Adrenal gland (tissue), 12 donors: ENCODE measurements around the gene TMEM116. TPM values are rescaled to one million over a fixed set of nuclear protein-coding genes. Genes with fewer than 3 reads are reported as not detected.

Source experiments
- DNase-seq, 7 donors: peaks; one replicate each; pipeline ENCODE4 v3.0.0-alpha.2; 2019 to 2020
- H3K27ac ChIP-seq, 5 donors: fragments of 200-600 bp; sonication (generic) in 4 of 5; 1 replicate in 3 of 5; 2 replicates in 2 of 5; pipeline versions ENCODE4 v1.5.1 to v1.8.0; 2016 to 2020; ENCODE audit warnings: mild to moderate bottlenecking in 1 of 5
- H3K27me3 ChIP-seq: fragments of 200-600 bp; 2 replicates; pipeline ENCODE4 v1.8.0; 2021
- H3K36me3 ChIP-seq, 2 donors: fragments of 200-600 bp; replicated peaks in 1 of 2; 1 replicate in 1 of 2; 2 replicates in 1 of 2; pipeline versions ENCODE4 v1.5.1 to v1.8.0; 2018 to 2022
- H3K4me1 ChIP-seq, 2 donors: fragments of 200-600 bp; replicated peaks in 1 of 2; 1 replicate in 1 of 2; 2 replicates in 1 of 2; pipeline versions ENCODE4 v1.5.1 to v1.8.0; 2018 to 2021
- H3K4me3 ChIP-seq, 4 donors: fragments of 200-600 bp; sonication (generic) in 3 of 4; one replicate each; pipeline ENCODE4 v1.5.1; 2016 to 2018
- H3K9me3 ChIP-seq, 3 donors: fragments of 200-600 bp; sonication (generic) in 1 of 3; replicated peaks in 1 of 3; 1 replicate in 2 of 3; 2 replicates in 1 of 3; pipeline versions ENCODE4 v1.5.1 to v1.8.0; 2016 to 2021
- POLR2A ChIP-seq, 2 donors: fragments of 450-650 bp; IDR thresholded peaks; one replicate each; pipeline ENCODE4 v1.6.1; 2017; ENCODE audit warnings: antibody characterized with exemption in 2 of 2, mild to moderate bottlenecking in 2 of 2, moderate library complexity in 1 of 2
- WGBS, 4 donors: extraction: QIAGEN DNeasy Blood & Tissue Kit in 2 of 4; methylation state at CpG; one replicate each; pipeline versions ENCODE4 v1.1.5 to v1.1.7; 2013 to 2017; 5-methylcytosine and 5-hydroxymethylcytosine counted together
- intact Hi-C, 2 donors: fragments of 100-400 bp; cut with DNase I; formaldehyde crosslinking; loops; one replicate each; pipeline versions ENCODE4 v1.14.1 to v1.15.0; 2022 to 2023
- polyA plus RNA-seq, 3 donors: library from polyadenylated mRNA; stranded (reverse); fragments of 200-250 nt in 2 of 3; fragments of 350-450 nt in 1 of 3; fragmentation: Illumina TruSeq in 1 of 3; extraction: RNeasy Lipid Tissue Mini Kit (QIAGEN cat#74804) in 1 of 3; gene quantifications; one replicate each; pipeline ENCODE4 v1.2.3, GENCODE V29; 2013 to 2014
- total RNA-seq, 9 donors: library from RNA; depleted of rRNA in 4 of 9; stranded (reverse); fragments of >200 nt in 4 of 9; fragments of 120-200 nt in 1 of 9; fragmentation: NEBNext Ultra II Directional in 1 of 9; extraction: Animal tissue kit (Norgen Biotek cat#: 25700) in 1 of 9; gene quantifications; one replicate each; pipeline versions ENCODE4 v1.1.0 to v1.2.4, GENCODE V29; 2013 to 2023
- TF ChIP-seq, protein P1 (sequence below), 6 experiments: fragments of 450-650 bp in 4 of 6; fragments of 200-600 bp in 2 of 6; sonication (generic) in 1 of 6; IDR thresholded peaks; 1 replicate in 5 of 6; 2 replicates in 1 of 6; pipeline versions ENCODE4 v1.5.1 to v1.8.0; 2016 to 2021; ENCODE audit warnings: antibody characterized with exemption in 6 of 6, mild to moderate bottlenecking in 2 of 6, moderate library complexity in 1 of 6
- donor health status: healthy with polysubstance abuse.
- donor health status: Bipolar disorder and iron deficiency.
- donor health status: DM: yes; HTN: yes; CAD: no.
- donor health status: DM: no; HTN: no; CAD: no.
- donor health status: DM: no; HTN: no; CAD: no.
- donor health status: DM: yes; HTN: yes; CAD: no.

The TMEM116 gene
- total and polyA plus RNA-seq, 12 donors, result 6.3 to 32.4 (median 18.8) TPM

- H3K4me1 ChIP-seq, result peaks cover 7 to 23% of the 10 kb centered on the region in 2 donors
- no peak for DNase-seq
- TF ChIP-seq POLR2A (IDR thresholded peaks at IDR 0.05), result no peak
- TF ChIP-seq, protein P1, sequence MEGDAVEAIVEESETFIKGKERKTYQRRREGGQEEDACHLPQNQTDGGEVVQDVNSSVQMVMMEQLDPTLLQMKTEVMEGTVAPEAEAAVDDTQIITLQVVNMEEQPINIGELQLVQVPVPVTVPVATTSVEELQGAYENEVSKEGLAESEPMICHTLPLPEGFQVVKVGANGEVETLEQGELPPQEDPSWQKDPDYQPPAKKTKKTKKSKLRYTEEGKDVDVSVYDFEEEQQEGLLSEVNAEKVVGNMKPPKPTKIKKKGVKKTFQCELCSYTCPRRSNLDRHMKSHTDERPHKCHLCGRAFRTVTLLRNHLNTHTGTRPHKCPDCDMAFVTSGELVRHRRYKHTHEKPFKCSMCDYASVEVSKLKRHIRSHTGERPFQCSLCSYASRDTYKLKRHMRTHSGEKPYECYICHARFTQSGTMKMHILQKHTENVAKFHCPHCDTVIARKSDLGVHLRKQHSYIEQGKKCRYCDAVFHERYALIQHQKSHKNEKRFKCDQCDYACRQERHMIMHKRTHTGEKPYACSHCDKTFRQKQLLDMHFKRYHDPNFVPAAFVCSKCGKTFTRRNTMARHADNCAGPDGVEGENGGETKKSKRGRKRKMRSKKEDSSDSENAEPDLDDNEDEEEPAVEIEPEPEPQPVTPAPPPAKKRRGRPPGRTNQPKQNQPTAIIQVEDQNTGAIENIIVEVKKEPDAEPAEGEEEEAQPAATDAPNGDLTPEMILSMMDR (IDR thresholded peaks at IDR 0.05), result no peak
- WGBS, 4 donors, result 60 to 71% (median 67%) methylated on average over 3 of the region's 3 CpGs
- H3K9me3 ChIP-seq, result no peaks in the 10 kb centered on the region
- H3K27me3 ChIP-seq, result no peaks in the 10 kb centered on the region
- H3K4me3 ChIP-seq, result no peak overlapping the region
- no peak overlapping the region for H3K27ac ChIP-seq
- intact Hi-C loops, result no loop called here
- no peaks in the 10 kb centered on the region for H3K36me3 ChIP-seq
These were observed 4.0 kb downstream of the TMEM116 start for GRCh38 chr12:112008918-112009317.

GRCh38 chr12:112007945-112008344 lies 5.0 kb downstream of the TMEM116 start:
- DNase-seq, result no peak
- intact Hi-C loops, result no loop called here
- 94 to 96% (median 95%) methylated on average over 9 of the region's 9 CpGs for WGBS, 4 donors
- TF ChIP-seq, protein P1 (IDR thresholded peaks at IDR 0.05), result no peak
- no peak for TF ChIP-seq POLR2A (IDR thresholded peaks at IDR 0.05)
- no peak overlapping the region for H3K4me3 ChIP-seq
- H3K4me1 ChIP-seq, result peaks cover 7 to 23% of the 10 kb centered on the region in 2 donors
- no peaks in the 10 kb centered on the region for H3K9me3 ChIP-seq
- no peaks in the 10 kb centered on the region for H3K27me3 ChIP-seq
- H3K36me3 ChIP-seq, result no peaks in the 10 kb centered on the region
- no peak overlapping the region for H3K27ac ChIP-seq

DNA sequence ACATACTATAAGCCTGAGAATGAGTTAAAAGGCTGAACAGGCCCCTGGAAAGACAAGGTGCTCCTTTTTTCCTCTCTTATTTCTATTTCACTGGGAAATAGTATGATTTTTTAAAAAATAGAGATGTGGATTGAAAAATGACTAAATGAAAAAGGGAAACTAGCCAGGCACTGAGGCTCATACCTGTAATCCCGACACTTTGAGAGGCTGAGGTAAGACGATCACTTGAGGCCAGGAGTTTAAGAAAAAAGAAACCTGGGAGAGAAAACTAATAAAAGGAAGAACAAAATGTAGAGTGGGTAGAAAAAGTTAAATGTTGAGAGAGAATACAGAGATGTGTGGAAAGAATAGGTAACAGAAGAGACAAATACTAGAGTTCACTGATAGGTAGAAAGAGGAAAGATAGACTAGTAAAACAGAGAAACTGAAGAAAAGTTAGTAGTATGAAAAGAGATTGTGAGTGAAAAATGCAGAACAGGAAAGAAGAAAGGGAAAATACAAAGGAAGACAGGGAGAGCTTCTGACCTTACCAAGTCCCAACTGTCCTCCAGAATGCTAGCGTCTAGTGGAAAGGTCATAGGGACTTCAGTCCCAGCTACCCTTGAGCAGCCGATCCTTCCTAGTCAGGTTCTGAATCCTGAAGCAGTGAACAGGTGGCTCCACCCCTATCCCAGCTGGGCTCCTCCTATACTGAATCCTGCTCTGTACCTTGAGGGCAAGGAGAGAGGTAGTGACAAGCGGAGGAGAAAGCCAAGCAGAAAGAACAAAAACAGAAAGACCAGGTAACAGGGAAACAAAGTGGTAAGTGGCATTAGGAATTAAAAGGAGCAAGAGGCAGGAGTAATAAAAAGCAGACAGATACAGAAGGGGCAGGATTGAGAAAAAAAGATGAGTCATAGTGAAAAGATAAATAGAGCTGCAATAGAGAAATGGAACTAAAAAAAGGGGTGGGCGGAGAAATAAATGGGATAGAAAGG lies 7.3 kb downstream of the TMEM116 start:
- Histone ChIP-seq H3K27me3 (no peaks in the 10 kb centered on the region), H3K4me3 (peak overlapping the region in 1 of 4 donors; percentile 28), H3K4me1 (peaks cover 4 to 27% of the 10 kb centered on the region in 2 donors), H3K9me3 (no peaks in the 10 kb centered on the region), H3K36me3 (no peaks in the 10 kb centered on the region), H3K27ac (peak overlapping the region in 4 of 5 donors; percentile 14 to 63 (median 50))
- intact Hi-C loops, result no loop called here
- whole genome bisulfite sequencing, 4 donors, result 56 to 61% (median 59%) methylated on average over 6 of the region's 6 CpGs
- TF ChIP-seq, protein P1 (IDR thresholded peaks at IDR 0.05), result no peak
- TF ChIP-seq POLR2A (IDR thresholded peaks at IDR 0.05), result peak in 1 of 2 donors; percentile 58
- DNase-seq, result peak in 6 of 7 donors; percentile 38 to 62 (median 52)

DNA sequence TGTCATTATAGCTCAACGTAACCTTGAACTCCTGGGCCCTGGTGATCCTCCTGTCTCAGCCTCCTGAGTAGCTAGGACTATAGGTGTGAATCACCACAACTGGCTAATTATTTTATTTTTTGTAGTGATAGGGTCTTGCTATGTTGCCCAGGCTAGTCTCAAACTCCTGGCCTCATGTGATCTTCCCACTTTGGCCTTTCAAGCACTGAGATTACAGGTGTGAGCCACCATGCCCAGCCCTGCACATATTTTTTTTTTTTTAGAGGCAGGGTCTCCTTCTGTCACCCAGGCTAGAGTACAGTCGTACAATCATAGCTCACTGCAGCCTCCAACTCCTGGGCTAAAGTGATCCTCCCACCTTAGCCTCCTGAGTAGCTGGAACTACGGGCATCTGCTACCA lies 8.9 kb downstream of the TMEM116 start:
- Histone ChIP-seq H3K4me3 (no peak overlapping the region), H3K27ac (no peak overlapping the region), H3K36me3 (no peaks in the 10 kb centered on the region), H3K9me3 (no peaks in the 10 kb centered on the region), H3K4me1 (peaks cover 4 to 28% of the 10 kb centered on the region in 2 donors), H3K27me3 (no peaks in the 10 kb centered on the region)
- WGBS, 4 donors, result 96 to 100% (median 100%) methylated on average over 3 of the region's 3 CpGs
- intact Hi-C loops, result no loop called here
- TF ChIP-seq POLR2A (IDR thresholded peaks at IDR 0.05), result no peak
- TF ChIP-seq, protein P1 (IDR thresholded peaks at IDR 0.05), result no peak
- DNase-seq, result no peak
